Hematopoietic multipotent progenitor cell treated with erythropoietin and hydrocortisone succinate and interleukin-3 and kit ligand, for 8 days (in vitro differentiated cells): ENCODE results near the gene PRKCA.

Experiments used
- DNase-seq: peaks from one replicate; pipeline ENCODE4 v3.0.0-alpha.2; 2015

Gene PRKCA

GRCh38 chr17:66671156-66671555 lies 368.7 kb downstream of the PRKCA start:
- no peak for DNase-seq

GRCh38 chr17:66673668-66674276 lies 371.4 kb downstream of the PRKCA start:
- DNase-seq: no peak

- DNase-seq: no peak
These were observed 373.0 kb downstream of the PRKCA start for GRCh38 chr17:66675273-66675990.

GRCh38 chr17:66675991-66676371 lies 373.6 kb downstream of the PRKCA start:
- no peak for DNase-seq

- DNase-seq: no peak
These were observed 374.0 kb downstream of the PRKCA start for GRCh38 chr17:66676421-66676820.

- no peak for DNase-seq
These were observed 375.0 kb downstream of the PRKCA start for GRCh38 chr17:66677201-66677981.

GRCh38 chr17:66678061-66678460 lies 375.6 kb downstream of the PRKCA start:
- DNase-seq: no peak

- DNase-seq: no peak
These were observed 376.4 kb downstream of the PRKCA start for GRCh38 chr17:66678827-66679226.

GRCh38 chr17:66679631-66680517 lies 377.5 kb downstream of the PRKCA start:
- no peak for DNase-seq

- no peak for DNase-seq
These were observed 379.9 kb downstream of the PRKCA start for GRCh38 chr17:66682283-66682682.

GRCh38 chr17:66684261-66684660 lies 381.8 kb downstream of the PRKCA start:
- no peak for DNase-seq

- DNase-seq: no peak
These were observed 382.3 kb downstream of the PRKCA start for GRCh38 chr17:66684731-66685130.

- no peak for DNase-seq
These were observed 384.2 kb downstream of the PRKCA start for GRCh38 chr17:66686601-66687000.

GRCh38 chr17:66687570-66688284 lies 385.3 kb downstream of the PRKCA start:
- DNase-seq: no peak

GRCh38 chr17:66689221-66689620 lies 386.8 kb downstream of the PRKCA start:
- DNase-seq: no peak

GRCh38 chr17:66690166-66690565 lies 387.8 kb downstream of the PRKCA start:
- no peak for DNase-seq

GRCh38 chr17:66691644-66692420 lies 389.4 kb downstream of the PRKCA start:
- DNase-seq: no peak

- DNase-seq: no peak
These were observed 389.9 kb downstream of the PRKCA start for GRCh38 chr17:66692421-66692690.

- DNase-seq: no peak
These were observed 392.7 kb downstream of the PRKCA start for GRCh38 chr17:66695098-66695497.

- DNase-seq: no peak
These were observed 395.9 kb downstream of the PRKCA start for GRCh38 chr17:66698270-66698669.

GRCh38 chr17:66701462-66701861 lies 399.0 kb downstream of the PRKCA start:
- no peak for DNase-seq
